Mesendoderm (in vitro differentiated cells): ENCODE data around the gene HADH.

Source experiments
- DNase-seq: peaks from one replicate; pipeline ENCODE4 v3.0.0; 2013
- H2AK5ac ChIP-seq: 2 replicates; pipeline ENCODE4 v1.6.1; 2013; ENCODE audit warnings: low read length, inconsistent platforms
- H2BK120ac ChIP-seq: 2 replicates; pipeline ENCODE4 v1.6.1; 2013; ENCODE audit warnings: low read depth, mild to moderate bottlenecking, low read length, moderate library complexity, mixed read lengths
- H2BK15ac ChIP-seq: replicated peaks from 2 replicates; pipeline ENCODE4 v1.6.1; 2013; ENCODE audit warnings: low read depth, mild to moderate bottlenecking, moderate library complexity
- H2BK5ac ChIP-seq: 2 replicates; pipeline ENCODE4 v1.6.1; 2013; ENCODE audit warnings: low read length, inconsistent platforms
- H3K18ac ChIP-seq: 2 replicates; pipeline ENCODE4 v1.6.1; 2013; ENCODE audit warnings: mild to moderate bottlenecking, low read length, mixed read lengths
- H3K23ac ChIP-seq: one replicate; pipeline ENCODE4 v1.6.1; 2013; ENCODE audit warnings: low read length
- H3K27ac ChIP-seq: 2 replicates; pipeline ENCODE4 v1.5.1; 2013; ENCODE audit warnings: low read depth, mild to moderate bottlenecking, inconsistent platforms, low read length, moderate library complexity
- H3K27me3 ChIP-seq: 2 replicates; pipeline ENCODE4 v1.6.1; 2013; ENCODE audit warnings: low read length, control low read depth, mild to moderate bottlenecking, inconsistent platforms; ENCODE audit not compliant: insufficient read depth, poor library complexity
- H3K36me3 ChIP-seq: 2 replicates; pipeline ENCODE4 v1.6.1; 2013; ENCODE audit warnings: low read length, inconsistent platforms; ENCODE audit not compliant: control insufficient read depth, insufficient read depth
- H3K4ac ChIP-seq: one replicate; pipeline ENCODE4 v1.6.1; 2013; ENCODE audit warnings: low read depth, mild to moderate bottlenecking, low read length, moderate library complexity
- H3K4me1 ChIP-seq: 2 replicates; pipeline ENCODE4 v1.6.1; 2013; ENCODE audit warnings: low read depth, low read length, inconsistent platforms; ENCODE audit not compliant: control insufficient read depth
- H3K4me2 ChIP-seq: 2 replicates; pipeline ENCODE4 v1.6.1; 2013; ENCODE audit warnings: low read length
- H3K4me3 ChIP-seq: 2 replicates; pipeline ENCODE4 v1.5.1; 2013; ENCODE audit warnings: mild to moderate bottlenecking, low read length
- H3K56ac ChIP-seq: one replicate; pipeline ENCODE4 v1.6.1; 2013; ENCODE audit warnings: low read length
- H3K79me1 ChIP-seq: 2 replicates; pipeline ENCODE4 v1.6.1; 2013; ENCODE audit warnings: low read length, inconsistent platforms
- H3K79me2 ChIP-seq: 2 replicates; pipeline ENCODE4 v1.6.1; 2013; ENCODE audit warnings: mild to moderate bottlenecking, low read length; ENCODE audit not compliant: control insufficient read depth, insufficient read depth
- H3K9ac ChIP-seq: 2 replicates; pipeline ENCODE4 v1.6.1; 2013; ENCODE audit warnings: low read length, inconsistent platforms
- H4K5ac ChIP-seq: one replicate; pipeline ENCODE4 v1.6.1; 2013; ENCODE audit warnings: low read length
- H4K8ac ChIP-seq: one replicate; pipeline ENCODE4 v1.6.1; 2013; ENCODE audit warnings: low read depth, mild to moderate bottlenecking, control low read depth, low read length, moderate library complexity
- WGBS: extraction: QIAGEN DNeasy Blood & Tissue Kit; methylation state at CpG from one replicate; pipeline ENCODE4 v1.1.7; 2013; ENCODE audit warnings: low lambda C conversion rate, missing lambda C conversion rate; ENCODE audit not compliant: insufficient coverage; ENCODE audit errors: extremely low coverage; 5-methylcytosine and 5-hydroxymethylcytosine counted together

Gene HADH

GRCh38 chr4:107989162-107989536, 540 bp upstream of the HADH start:
- H4K8ac ChIP-seq, result no peak overlapping the region
- H4K5ac ChIP-seq, result no peak overlapping the region
- no peak overlapping the region for H2BK5ac ChIP-seq
- no peak overlapping the region for H3K4me3 ChIP-seq
- peaks cover 14% of the 10 kb centered on the region for H3K79me2 ChIP-seq
- H3K36me3 ChIP-seq, result no peaks in the 10 kb centered on the region
- H3K9ac ChIP-seq, result peak overlapping the region; percentile 37
- peaks cover 4% of the 10 kb centered on the region for H3K79me1 ChIP-seq
- no peak overlapping the region for H2AK5ac ChIP-seq
- no peak overlapping the region for H3K18ac ChIP-seq
- DNase-seq, result no peak
- H2BK120ac ChIP-seq, result no peak overlapping the region
- WGBS, result no CpG with 5 or more reads among the region's 8 CpGs
- H3K4ac ChIP-seq, result no peak overlapping the region
- H3K23ac ChIP-seq, result no peak overlapping the region
- H3K27me3 ChIP-seq, result no peaks in the 10 kb centered on the region
- no peak overlapping the region for H2BK15ac ChIP-seq
- H3K56ac ChIP-seq, result peak overlapping the region; percentile 63
- peaks cover 3% of the 10 kb centered on the region for H3K4me1 ChIP-seq
- no peak overlapping the region for H3K27ac ChIP-seq
- peak overlapping the region; percentile 87 for H3K4me2 ChIP-seq

DNA sequence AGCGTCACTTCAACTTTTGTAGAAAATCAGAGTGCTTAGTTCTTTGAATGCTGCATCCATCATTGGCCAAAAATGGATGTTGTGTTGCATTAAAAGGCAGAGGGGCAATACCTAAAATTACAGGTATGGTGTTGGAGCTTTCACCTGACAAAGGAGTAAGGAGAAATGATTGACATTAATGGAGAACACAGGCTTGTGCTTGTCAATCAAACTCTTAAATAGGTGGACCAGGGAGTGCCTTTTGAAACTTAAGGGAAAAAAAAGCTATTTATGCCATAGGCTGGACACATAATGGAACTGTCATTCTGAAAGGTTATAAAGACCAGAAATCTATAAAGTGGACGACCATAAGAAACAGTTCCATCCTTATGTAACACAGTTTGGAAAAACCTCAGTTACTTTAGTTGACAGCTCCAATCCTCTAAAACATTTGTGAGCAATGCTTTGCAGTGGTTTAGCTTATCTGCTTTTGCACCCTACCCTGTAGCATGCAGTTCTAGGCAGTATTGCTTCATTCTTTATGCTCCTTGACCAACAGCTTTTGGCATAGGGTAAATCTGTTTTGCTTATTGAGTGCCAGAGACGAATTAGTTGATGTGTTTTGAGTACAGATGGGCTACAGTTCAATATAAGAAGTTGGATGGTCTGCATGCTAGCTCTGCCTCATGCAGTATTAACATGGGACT, 2.4 kb downstream of the HADH start:
- Histone ChIP-seq H3K79me2 (peaks cover 22% of the 10 kb centered on the region), H2BK15ac (no peak overlapping the region), H3K27ac (no peak overlapping the region), H2BK120ac (no peak overlapping the region), H3K4ac (no peak overlapping the region), H3K18ac (no peak overlapping the region), H3K27me3 (no peaks in the 10 kb centered on the region), H4K5ac (no peak overlapping the region), H3K4me1 (peaks cover 3% of the 10 kb centered on the region), H3K9ac (no peak overlapping the region), H3K36me3 (no peaks in the 10 kb centered on the region), H2BK5ac (no peak overlapping the region), H2AK5ac (no peak overlapping the region), H3K4me3 (no peak overlapping the region), H3K56ac (no peak overlapping the region), H4K8ac (no peak overlapping the region), H3K23ac (no peak overlapping the region), H3K4me2 (no peak overlapping the region), H3K79me1 (peaks cover 14% of the 10 kb centered on the region)
- WGBS, result no CpG with 5 or more reads among the region's 3 CpGs
- no peak for DNase-seq

- Histone ChIP-seq H3K27me3 (no peaks in the 10 kb centered on the region), H4K5ac (no peak overlapping the region), H3K9ac (no peak overlapping the region), H3K79me2 (peaks cover 25% of the 10 kb centered on the region), H3K18ac (no peak overlapping the region), H2BK5ac (no peak overlapping the region), H3K23ac (no peak overlapping the region), H2BK15ac (no peak overlapping the region), H3K4me1 (peaks cover 3% of the 10 kb centered on the region), H3K36me3 (no peaks in the 10 kb centered on the region), H3K27ac (no peak overlapping the region), H2BK120ac (no peak overlapping the region), H3K4ac (no peak overlapping the region), H3K79me1 (peaks cover 18% of the 10 kb centered on the region), H3K56ac (no peak overlapping the region), H2AK5ac (no peak overlapping the region), H3K4me3 (no peak overlapping the region), H3K4me2 (no peak overlapping the region), H4K8ac (no peak overlapping the region)
- WGBS, result no CpG with 5 or more reads among the region's 3 CpGs
- DNase-seq, result no peak
Observed at GRCh38 chr4:107993969-107994368, 4.3 kb downstream of the HADH start.

DNA sequence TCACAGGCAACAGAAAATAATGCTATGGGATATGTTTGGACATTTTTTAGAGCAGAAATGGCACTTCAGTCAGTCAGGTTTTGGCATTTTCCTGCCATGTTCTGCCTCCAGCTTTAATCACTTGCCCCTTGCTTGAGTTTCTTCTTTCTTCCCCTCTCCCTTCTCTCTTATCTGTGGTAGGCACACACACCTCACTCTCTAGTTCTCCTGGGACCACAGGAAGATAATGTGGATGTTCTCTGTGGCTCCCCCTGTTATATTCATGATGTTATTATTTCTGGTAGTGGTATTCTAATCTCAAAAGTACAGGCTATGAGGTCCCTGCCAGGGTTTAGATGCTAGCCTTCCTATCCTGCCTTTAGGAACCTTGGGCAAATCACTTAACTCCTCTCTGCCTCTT, 5.2 kb downstream of the HADH start:
- no peak overlapping the region for H3K27ac ChIP-seq
- H4K5ac ChIP-seq, result no peak overlapping the region
- no peak overlapping the region for H2BK15ac ChIP-seq
- H3K79me2 ChIP-seq, result peaks cover 25% of the 10 kb centered on the region
- H2BK5ac ChIP-seq, result no peak overlapping the region
- no peak overlapping the region for H3K4me3 ChIP-seq
- H3K79me1 ChIP-seq, result peaks cover 18% of the 10 kb centered on the region
- H4K8ac ChIP-seq, result no peak overlapping the region
- no peak overlapping the region for H3K23ac ChIP-seq
- no peak overlapping the region for H2BK120ac ChIP-seq
- no peaks in the 10 kb centered on the region for H3K36me3 ChIP-seq
- no peak for DNase-seq
- H3K56ac ChIP-seq, result no peak overlapping the region
- no peaks in the 10 kb centered on the region for H3K4me1 ChIP-seq
- no peak overlapping the region for H3K4ac ChIP-seq
- H3K18ac ChIP-seq, result no peak overlapping the region
- no peak overlapping the region for H3K9ac ChIP-seq
- no peak overlapping the region for H3K4me2 ChIP-seq
- H3K27me3 ChIP-seq, result no peaks in the 10 kb centered on the region
- no peak overlapping the region for H2AK5ac ChIP-seq

DNA sequence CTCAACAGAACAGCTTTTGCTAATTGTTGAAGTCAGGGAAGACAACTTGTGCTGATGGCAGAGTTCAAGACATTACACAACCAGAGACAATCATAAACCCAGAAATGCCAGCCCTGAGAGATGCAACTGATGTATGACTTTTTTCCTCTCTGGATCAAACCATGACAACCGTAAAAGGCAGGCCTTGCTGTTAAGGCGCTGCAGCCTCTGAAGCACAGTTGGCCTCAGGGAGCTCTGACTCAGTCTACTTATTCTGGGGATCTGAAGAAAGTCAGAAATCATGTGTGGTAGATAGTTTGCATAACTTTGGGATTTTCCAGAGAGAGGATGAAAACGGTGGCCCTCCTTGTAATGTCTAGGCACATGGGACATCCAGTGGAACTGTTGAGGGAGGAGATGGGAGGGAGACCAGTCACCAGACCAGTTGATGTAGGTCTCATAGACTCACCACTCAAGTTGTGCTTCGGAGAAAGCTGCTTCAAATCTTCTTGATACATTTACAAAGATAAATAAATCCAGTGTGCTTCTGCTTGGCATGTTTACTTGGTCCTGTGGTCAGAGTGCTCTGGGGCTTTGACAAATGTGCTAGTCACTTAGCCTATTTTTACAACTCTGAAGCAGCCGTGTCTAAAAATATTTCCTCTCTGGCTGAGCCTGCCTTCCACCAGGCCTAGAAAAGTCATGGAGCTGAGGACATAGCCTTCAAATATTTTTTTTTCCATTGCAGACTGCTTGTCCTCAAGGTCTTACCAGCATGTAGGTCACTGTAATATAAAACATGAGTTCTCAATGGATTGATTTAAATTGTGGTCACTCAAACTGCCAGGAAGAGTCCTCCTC, 7.5 kb downstream of the HADH start:
- H3K4me1 ChIP-seq, result no peaks in the 10 kb centered on the region
- DNase-seq, result no peak

More for the DNA sequence above, 7.5 kb downstream of the HADH start:
- Histone ChIP-seq H3K4me2 (no peak overlapping the region), H3K18ac (no peak overlapping the region), H2BK120ac (no peak overlapping the region), H3K56ac (no peak overlapping the region), H3K4ac (no peak overlapping the region), H3K9ac (no peak overlapping the region), H3K23ac (no peak overlapping the region), H3K4me3 (no peak overlapping the region), H3K27me3 (no peaks in the 10 kb centered on the region), H4K5ac (no peak overlapping the region), H3K79me2 (peaks cover 18% of the 10 kb centered on the region), H4K8ac (no peak overlapping the region), H3K27ac (no peak overlapping the region), H3K79me1 (peaks cover 19% of the 10 kb centered on the region), H2BK15ac (no peak overlapping the region), H2AK5ac (no peak overlapping the region), H3K36me3 (no peaks in the 10 kb centered on the region), H2BK5ac (no peak overlapping the region)
- WGBS, result no CpG with 5 or more reads among the region's 5 CpGs
